B cell (primary cell): ENCODE measurements around the gene TRAM2. TPM values are rescaled to one million over a fixed set of nuclear protein-coding genes. Genes with fewer than 3 reads are reported as not detected.

ENCODE experiments used
- ATAC-seq: fragments of 200-7000 bp; cut with Tn5 transposase; one replicate; pipeline ENCODE4 v1.10.0; 2021; ENCODE audit warnings: low read depth, mild to moderate bottlenecking, moderate number of reproducible peaks, moderate library complexity
- CTCF ChIA-PET: fragments of 350-600 bp; sonication (Branson Sonifier 250); formaldehyde crosslinking; loops from one replicate; lab custom pipeline; 2021; ENCODE audit warnings: antibody characterized with exemption, inconsistent platforms; lab: Charles Lee
- POLR2A ChIA-PET: fragments of 350-600 bp; sonication (Branson Sonifier 250); formaldehyde crosslinking; loops from one replicate; lab custom pipeline; 2021; ENCODE audit warnings: antibody characterized with exemption; lab: Charles Lee
- DNase-seq: peaks from one replicate; pipeline ENCODE4 v3.0.0; 2013
- H2AFZ ChIP-seq: 2 replicates; pipeline ENCODE4 v1.6.1; 2012; ENCODE audit warnings: mild to moderate bottlenecking, low read depth, low read length; ENCODE audit not compliant: insufficient read depth, poor library complexity, severe bottlenecking
- H3K27ac ChIP-seq, 2 donors: 1 replicate in 1 of 2; 2 replicates in 1 of 2; pipeline ENCODE4 v1.5.1; 2012 to 2013; ENCODE audit warnings: low read length in 2 of 2, mild to moderate bottlenecking in 2 of 2, moderate library complexity in 1 of 2
- H3K27me3 ChIP-seq, 4 experiments: fragments of 200-600 bp in 1 of 4; sonication (generic) in 1 of 4; replicated peaks in 1 of 4; 1 replicate in 2 of 4; 2 replicates in 2 of 4; pipeline versions ENCODE4 v1.6.1 to v1.7.0; 2013 to 2016; ENCODE audit warnings: low read length in 3 of 4, mild to moderate bottlenecking in 2 of 4, mixed read lengths in 1 of 4, moderate library complexity in 1 of 4; ENCODE audit not compliant: insufficient read depth in 4 of 4, control insufficient read depth in 3 of 4; ENCODE audit errors: control extremely low read depth in 1 of 4
- H3K36me3 ChIP-seq, 2 experiments: replicated peaks in 1 of 2; 1 replicate in 1 of 2; 2 replicates in 1 of 2; pipeline versions ENCODE4 v1.6.1 to v1.7.1; 2013; ENCODE audit warnings: low read length in 1 of 2; ENCODE audit not compliant: insufficient read depth in 2 of 2, control insufficient read depth in 1 of 2; ENCODE audit errors: control extremely low read depth in 1 of 2, extremely low read depth in 1 of 2
- H3K4me1 ChIP-seq, 2 donors: fragments of 200-600 bp in 1 of 2; sonication (generic) in 1 of 2; 1 replicate in 1 of 2; 2 replicates in 1 of 2; pipeline versions ENCODE4 v1.5.1 to v1.6.1; 2013 to 2017; ENCODE audit warnings: low read length in 2 of 2; ENCODE audit not compliant: control insufficient read depth in 2 of 2, insufficient read depth in 2 of 2
- H3K4me2 ChIP-seq: replicated peaks from 2 replicates; pipeline ENCODE3; 2012; ENCODE audit warnings: mild to moderate bottlenecking, low read depth, low read length; ENCODE audit not compliant: poor library complexity, severe bottlenecking
- H3K4me3 ChIP-seq, 5 experiments: fragments of 200-600 bp in 1 of 5; sonication (generic) in 1 of 5; 1 replicate in 3 of 5; 2 replicates in 2 of 5; pipeline versions ENCODE4 v1.5.1 to v1.7.0; 2011 to 2016; ENCODE audit warnings: low read length in 4 of 5, mild to moderate bottlenecking in 4 of 5, low read depth in 2 of 5, control low read depth in 1 of 5, moderate library complexity in 1 of 5; ENCODE audit not compliant: insufficient read depth in 1 of 5; ENCODE audit errors: control extremely low read depth in 1 of 5, extremely low read depth in 1 of 5
- H3K79me2 ChIP-seq: fragments of 200-600 bp; sonication (generic); one replicate; pipeline ENCODE4 v1.6.0; 2016; ENCODE audit warnings: low read length; ENCODE audit not compliant: control insufficient read depth, insufficient read depth
- H3K9ac ChIP-seq: fragments of 200-600 bp; sonication (generic); 2 replicates; pipeline ENCODE4 v1.6.1; 2017; ENCODE audit warnings: mild to moderate bottlenecking, low read length, moderate library complexity
- H3K9me3 ChIP-seq, 3 donors: one replicate each; pipeline versions ENCODE4 v1.6.1 to v1.7.1; 2013; ENCODE audit warnings: low read length in 2 of 3; ENCODE audit not compliant: control insufficient read depth in 2 of 3, insufficient read depth in 1 of 3; ENCODE audit errors: control extremely low read depth in 1 of 3
- H4K20me1 ChIP-seq: 2 replicates; pipeline ENCODE4 v1.6.0; 2012; ENCODE audit warnings: mild to moderate bottlenecking, low read length; ENCODE audit not compliant: insufficient read depth, control insufficient read depth, poor library complexity, severe bottlenecking
- H3K27ac Mint-ChIP-seq: one replicate; pipeline ENCODE4 v1.8.0; 2021; ENCODE audit warnings: mixed read lengths
- H3K27me3 Mint-ChIP-seq: one replicate; pipeline ENCODE4 v1.8.0; 2021; ENCODE audit warnings: mixed read lengths
- H3K4me1 Mint-ChIP-seq: one replicate; pipeline ENCODE4 v1.8.0; 2021; ENCODE audit warnings: mixed read lengths
- H3K4me3 Mint-ChIP-seq: one replicate; pipeline ENCODE4 v1.8.0; 2021; ENCODE audit warnings: mixed read lengths
- H3K9me3 Mint-ChIP-seq: one replicate; pipeline ENCODE4 v1.8.0; 2022; ENCODE audit warnings: mixed read lengths; ENCODE audit not compliant: insufficient read depth
- CTCF ChIP-seq: fragments of 200-600 bp; IDR thresholded peaks from one replicate; pipeline ENCODE4 v1.8.0; 2022; ENCODE audit warnings: antibody characterized with exemption, mild to moderate bottlenecking
- EZH2 ChIP-seq: IDR thresholded peaks from 2 replicates; pipeline ENCODE4 v1.6.1; 2012; ENCODE audit warnings: borderline replicate concordance, low read depth, mild to moderate bottlenecking, moderate library complexity, low read length; ENCODE audit not compliant: insufficient read depth, poor library complexity, severe bottlenecking
- WGBS: methylation state at CpG from one replicate; pipeline ENCODE4 v1.1.5; 2013; ENCODE audit warnings: missing lambda C conversion rate; ENCODE audit not compliant: insufficient coverage; 5-methylcytosine and 5-hydroxymethylcytosine counted together
- intact Hi-C: fragments of 100-400 bp; cut with micrococcal nuclease; formaldehyde crosslinking; loops from one replicate; pipeline ENCODE4 v1.10.0; 2022
- polyA plus RNA-seq: library from polyadenylated mRNA; depleted of rRNA; stranded (reverse); fragments of >200 nt; gene quantifications from 2 replicates; pipeline ENCODE4 v1.2.3, GENCODE V29; 2012
- total RNA-seq, 2 donors: library from RNA; stranded (reverse); fragments of 120-200 nt in 1 of 2; gene quantifications; 1 replicate in 1 of 2; 2 replicates in 1 of 2; pipeline versions ENCODE4 v1.2.3 to v1.2.4, GENCODE V29; 2013 to 2022

Gene TRAM2
- total and polyA plus RNA-seq, 2 donors (not counting 1 experiment from before 2014, with no cell fraction given): 9.0 to 13.3 TPM

- no peak overlapping the region for H3K27ac Mint-ChIP-seq
- Histone ChIP-seq H3K9ac (no peak overlapping the region), H3K27me3 (no peaks in the 10 kb centered on the region), H3K4me3 (no peak overlapping the region), H4K20me1 (no peaks in the 10 kb centered on the region), H3K27ac (no peak overlapping the region), H3K4me1 (no peaks in the 10 kb centered on the region), H3K9me3 (no peaks in the 10 kb centered on the region), H3K36me3 (no peaks in the 10 kb centered on the region), H3K4me2 (no peak overlapping the region), H2AFZ (no peak overlapping the region), H3K79me2 (no peaks in the 10 kb centered on the region)
- ChIA-PET POLR2A (no interaction called here), CTCF (no interaction called here)
- WGBS: 100% methylated on average over 1 of the region's 3 CpGs
- H3K27me3 Mint-ChIP-seq: no peaks in the 10 kb centered on the region
- intact Hi-C loops: no loop called here
- no peak for ATAC-seq
- peaks cover 3% of the 10 kb centered on the region for H3K4me1 Mint-ChIP-seq
- no peak for DNase-seq
- no peak overlapping the region for H3K4me3 Mint-ChIP-seq
- H3K9me3 Mint-ChIP-seq: no peaks in the 10 kb centered on the region
- TF ChIP-seq EZH2: no peak
- no peak for TF ChIP-seq CTCF
Measured at GRCh38 chr6:52483671-52484003, 93.2 kb downstream of the TRAM2 start.

- WGBS: 100% methylated on average over 1 of the region's 7 CpGs
- Mint-ChIP-seq H3K27me3 (no peaks in the 10 kb centered on the region), H3K4me3 (no peak overlapping the region), H3K27ac (no peak overlapping the region), H3K9me3 (no peaks in the 10 kb centered on the region), H3K4me1 (peaks cover 3% of the 10 kb centered on the region)
- Histone ChIP-seq H3K4me2 (no peak overlapping the region), H2AFZ (no peak overlapping the region), H3K9ac (no peak overlapping the region), H3K36me3 (no peaks in the 10 kb centered on the region), H3K79me2 (no peaks in the 10 kb centered on the region), H3K27me3 (no peaks in the 10 kb centered on the region), H3K4me1 (no peaks in the 10 kb centered on the region), H3K4me3 (no peak overlapping the region), H3K27ac (no peak overlapping the region), H4K20me1 (no peaks in the 10 kb centered on the region), H3K9me3 (no peaks in the 10 kb centered on the region)
- ATAC-seq (no peak), DNase-seq (no peak)
- no peak for TF ChIP-seq CTCF
- TF ChIP-seq EZH2: no peak
- ChIA-PET POLR2A (interaction anchor here (0.5 kb wide), 1 partner anchor 49 kb away, joined by 3 read pairs; no protein-coding TSS in a partner anchor), CTCF (interaction anchor here (0.6 kb wide), 1 partner anchor 170 kb away, joined by 3 read pairs; no protein-coding TSS in a partner anchor)
- intact Hi-C loops: no loop called here
Measured at GRCh38 chr6:52482903-52483670, 93.8 kb downstream of the TRAM2 start.
